HepG2 (cell line): Measurements from ENCODE around the gene GAS2L1. TPM values are rescaled to one million over a fixed set of nuclear protein-coding genes. Genes with fewer than 3 reads are reported as not detected.
A peak's percentile ranks its signal among the peaks of the same experiment; 100 is the strongest.

Experiments used
- ATAC-seq: fragments of 200-7000 bp; cut with Tn5 transposase; 3 replicates; pipeline ENCODE4 v1.9.1; 2020; ENCODE audit warnings: mild to moderate bottlenecking, moderate library complexity
- BruUV-seq: library from RNA; stranded (reverse); fragments of 400-500 nt; replicated peaks from 2 replicates; lab custom pipeline; 2021; lab: Mats Ljungman, UMichigan
- CTCF ChIA-PET: fragments of 300-600 bp; formaldehyde crosslinking; extraction: SDS; loops from one replicate; lab custom pipeline; 2021; ENCODE audit warnings: low total read pairs, inconsistent platforms, low intra/inter-chr PET ratio; lab: Yijun Ruan, JAX
- POLR2A ChIA-PET: fragments of 350-600 bp; sonication (Branson Sonifier 250); formaldehyde crosslinking; loops from one replicate; lab custom pipeline; 2020; ENCODE audit warnings: antibody characterized with exemption, inconsistent platforms; lab: Yijun Ruan, JAX
- DNase-seq: peaks from one replicate; pipeline ENCODE4 v3.0.0-alpha.2; 2015; ENCODE audit warnings: low spot score
- FAIRE-seq: peaks from 3 replicates; lab custom pipeline; 2011; peaks lifted over from hg19 to GRCh38; lab: Jason Lieb, UNC
- H2AFZ ChIP-seq: one replicate; pipeline ENCODE4 v1.6.1; 2011; ENCODE audit warnings: low read length, inconsistent platforms
- H3K27ac ChIP-seq: fragments of 300-600 bp; 3 replicates; pipeline ENCODE4 v1.8.0; 2011; ENCODE audit warnings: mixed run types, mild to moderate bottlenecking, mixed read lengths, low read length, inconsistent platforms; ENCODE audit not compliant: insufficient read depth; ENCODE audit errors: extremely low read length
- H3K27me3 ChIP-seq, 2 experiments: fragments of 200-600 bp in 1 of 2; 2 replicates in 1 of 2; 3 replicates in 1 of 2; pipeline versions ENCODE4 v1.6.0 to v1.8.0; 2011; ENCODE audit warnings: low read length in 2 of 2, mild to moderate bottlenecking in 2 of 2, moderate library complexity in 2 of 2, inconsistent platforms in 1 of 2; ENCODE audit not compliant: insufficient read depth in 2 of 2, control insufficient read depth in 1 of 2
- H3K36me3 ChIP-seq, 2 experiments: fragments of 200-600 bp in 1 of 2; replicated peaks in 1 of 2; 2 replicates in 1 of 2; 3 replicates in 1 of 2; pipeline versions ENCODE4 v1.5.1 to v1.8.0; 2011; ENCODE audit warnings: low read length in 2 of 2, inconsistent platforms in 1 of 2; ENCODE audit not compliant: insufficient read depth in 2 of 2, control insufficient read depth in 1 of 2
- H3K4me1 ChIP-seq: 2 replicates; pipeline ENCODE4 v1.5.1; 2012; ENCODE audit warnings: low read length, inconsistent platforms; ENCODE audit not compliant: insufficient read depth
- H3K4me2 ChIP-seq: 2 replicates; pipeline ENCODE4 v1.6.0; 2011; ENCODE audit warnings: low read depth, low read length, inconsistent platforms
- H3K4me3 ChIP-seq, 3 experiments: fragments of 200-600 bp in 1 of 3; sonication (generic), shearing (Covaris generic) in 1 of 3; replicated peaks in 1 of 3; 2 replicates each; pipeline ENCODE4 v1.5.1; 2011 to 2016; ENCODE audit warnings: low read length in 3 of 3, inconsistent platforms in 2 of 3, low read depth in 2 of 3, mild to moderate bottlenecking in 2 of 3, control low read depth in 1 of 3, mixed read lengths in 1 of 3; ENCODE audit not compliant: insufficient read depth in 1 of 3
- H3K79me2 ChIP-seq: one replicate; pipeline ENCODE4 v1.6.1; 2011; ENCODE audit warnings: low read length, inconsistent platforms; ENCODE audit not compliant: insufficient read depth
- H3K9ac ChIP-seq: 2 replicates; pipeline ENCODE4 v1.6.0; 2011; ENCODE audit warnings: mild to moderate bottlenecking, low read depth, low read length, inconsistent platforms; ENCODE audit not compliant: insufficient read depth
- H3K9me3 ChIP-seq: 2 replicates; pipeline ENCODE4 v1.5.1; 2012; ENCODE audit warnings: mild to moderate bottlenecking, low read length
- H4K20me1 ChIP-seq: 2 replicates; pipeline ENCODE4 v1.6.0; 2011; ENCODE audit warnings: inconsistent platforms, mild to moderate bottlenecking, low read length, moderate library complexity; ENCODE audit not compliant: insufficient read depth
- ADNP ChIP-seq: sonication (generic); formaldehyde crosslinking; IDR thresholded peaks from 2 replicates; pipeline ENCODE4 v1.4.0; 2020; ENCODE audit warnings: missing genetic modification reagents
- AGO1 ChIP-seq: fragments of 200-400 bp; formaldehyde crosslinking; IDR thresholded peaks from 2 replicates; pipeline ENCODE4 v1.6.1; 2017; ENCODE audit warnings: mild to moderate bottlenecking, low read depth, low read length, moderate library complexity; ENCODE audit not compliant: poor library complexity, severe bottlenecking
- HNF4G ChIP-seq, 2 experiments: sonication (generic) in 1 of 2; formaldehyde crosslinking in 1 of 2; IDR thresholded peaks; 2 replicates each; pipeline versions ENCODE4 v1.4.0 to v1.6.1; 2011 to 2020; ENCODE audit warnings: borderline replicate concordance in 2 of 2, low read depth in 2 of 2, mild to moderate bottlenecking in 2 of 2, low read length in 1 of 2, missing genetic modification reagents in 1 of 2, moderate library complexity in 1 of 2
- HOXA5 ChIP-seq: sonication (generic); formaldehyde crosslinking; IDR thresholded peaks from 2 replicates; pipeline ENCODE4 v1.4.0; 2020; ENCODE audit warnings: missing genetic modification reagents
- KDM5A ChIP-seq: fragments of 200-600 bp; sonication (generic); IDR thresholded peaks from 2 replicates; pipeline ENCODE4 v1.7.0; 2018; ENCODE audit warnings: antibody characterized with exemption, mild to moderate bottlenecking, low read length, borderline replicate concordance
- MED13 ChIP-seq: sonication (generic); formaldehyde crosslinking; IDR thresholded peaks from 2 replicates; pipeline ENCODE4 v1.5.0; 2020; ENCODE audit warnings: missing genetic modification reagents
- NFE2L1 ChIP-seq: sonication (generic); formaldehyde crosslinking; IDR thresholded peaks from 2 replicates; pipeline ENCODE4 v1.4.0; 2020; ENCODE audit warnings: missing genetic modification reagents, mild to moderate bottlenecking, borderline replicate concordance
- POGZ ChIP-seq: sonication (generic); formaldehyde crosslinking; IDR thresholded peaks from 2 replicates; pipeline ENCODE4 v1.4.0; 2020; ENCODE audit warnings: mild to moderate bottlenecking, missing genetic modification reagents
- POLR2G ChIP-seq: fragments of 200-400 bp; formaldehyde crosslinking; IDR thresholded peaks from 2 replicates; pipeline ENCODE4 v1.6.1; 2018; ENCODE audit warnings: mild to moderate bottlenecking, low read depth, low read length, moderate library complexity
- RFX3 ChIP-seq: IDR thresholded peaks from 2 replicates; pipeline ENCODE4 v1.6.1; 2016; ENCODE audit warnings: missing biosample characterization, missing genetic modification reagents
- SAP130 ChIP-seq: IDR thresholded peaks from 2 replicates; pipeline ENCODE4 v1.6.1; 2016; ENCODE audit warnings: low read depth
- TBL1XR1 ChIP-seq: fragments of 150-350 bp; IDR thresholded peaks from 2 replicates; pipeline ENCODE4 v1.6.1; 2014; ENCODE audit warnings: borderline replicate concordance, low read length; ENCODE audit not compliant: partially characterized antibody
- THAP11 ChIP-seq: IDR thresholded peaks from 2 replicates; pipeline ENCODE4 v1.6.1; 2016; ENCODE audit warnings: missing biosample characterization, missing genetic modification reagents
- ZMYM3 ChIP-seq: sonication (generic); formaldehyde crosslinking; IDR thresholded peaks from 2 replicates; pipeline ENCODE4 v1.5.1; 2020; ENCODE audit warnings: mild to moderate bottlenecking, missing genetic modification reagents
- ZNF263 ChIP-seq: sonication (generic); formaldehyde crosslinking; IDR thresholded peaks from 2 replicates; pipeline ENCODE4 v1.4.0; 2020; ENCODE audit warnings: missing genetic modification reagents
- ZNF567 ChIP-seq: sonication (generic); formaldehyde crosslinking; IDR thresholded peaks from 2 replicates; pipeline ENCODE4 v1.8.1; 2023; ENCODE audit warnings: mild to moderate bottlenecking, missing genetic modification reagents, borderline replicate concordance
- ZNF878 ChIP-seq: sonication (generic); formaldehyde crosslinking; IDR thresholded peaks from 2 replicates; pipeline ENCODE4 v1.8.1; 2023; ENCODE audit warnings: mild to moderate bottlenecking, missing genetic modification reagents, moderate library complexity
- WGBS: methylation state at CpG from one replicate; pipeline ENCODE4 v1.1.6; 2017; ENCODE audit warnings: low lambda C conversion rate; 5-methylcytosine and 5-hydroxymethylcytosine counted together
- in situ Hi-C: cut with HindIII; loops from 2 replicates; pipeline ENCODE4 v1.10.0; 2017; ENCODE audit warnings: low pct_unique_long_range_greater_than_20kb; ENCODE audit not compliant: extremely low pct_ligation_motif_present
- intact Hi-C: fragments of 100-400 bp; cut with micrococcal nuclease; formaldehyde crosslinking; loops from one replicate; pipeline ENCODE4 v1.10.0; 2022; ENCODE audit not compliant: unreplicated experiment
- polyA plus RNA-seq, 8 experiments: library from polyadenylated mRNA; depleted of rRNA in 3 of 8; stranded (reverse) in 7 of 8; unstranded in 1 of 8; fragments of >200 nt; fragmentation: Illumina TruSeq in 4 of 8; extraction: Trizol in 4 of 8; gene quantifications; 2 replicates each; pipeline versions ENCODE4 v1.2.1 to v1.2.3, GENCODE V29; 2011 to 2016; ENCODE audit warnings: low read depth in 4 of 8, missing spikeins in 1 of 8, mixed read lengths in 1 of 8; ENCODE audit not compliant: insufficient read depth in 1 of 8
- total RNA-seq, 5 experiments: library from RNA; depleted of rRNA; stranded (reverse); fragments of >200 nt; fragmentation: Illumina TruSeq; extraction: Trizol; gene quantifications; 2 replicates each; pipeline ENCODE4 v1.2.3, GENCODE V29; 2016; ENCODE audit warnings: low read depth in 1 of 5
- TF ChIP-seq, protein P1 (sequence below): sonication (generic); formaldehyde crosslinking; IDR thresholded peaks from 2 replicates; pipeline ENCODE4 v1.5.0; 2020; ENCODE audit warnings: mild to moderate bottlenecking, low read depth, missing genetic modification reagents, borderline replicate concordance
- TF ChIP-seq, protein P2 (sequence below): sonication (generic); formaldehyde crosslinking; IDR thresholded peaks from 2 replicates; pipeline ENCODE4 v1.5.1; 2020; ENCODE audit warnings: missing genetic modification reagents, mild to moderate bottlenecking, borderline replicate concordance

GAS2L1 gene
- total and polyA plus RNA-seq, 2 of the 13 experiments (the other 11 are each of a cell fraction or from before 2014, with no cell fraction given): 1.8 to 3.3 TPM

DNA sequence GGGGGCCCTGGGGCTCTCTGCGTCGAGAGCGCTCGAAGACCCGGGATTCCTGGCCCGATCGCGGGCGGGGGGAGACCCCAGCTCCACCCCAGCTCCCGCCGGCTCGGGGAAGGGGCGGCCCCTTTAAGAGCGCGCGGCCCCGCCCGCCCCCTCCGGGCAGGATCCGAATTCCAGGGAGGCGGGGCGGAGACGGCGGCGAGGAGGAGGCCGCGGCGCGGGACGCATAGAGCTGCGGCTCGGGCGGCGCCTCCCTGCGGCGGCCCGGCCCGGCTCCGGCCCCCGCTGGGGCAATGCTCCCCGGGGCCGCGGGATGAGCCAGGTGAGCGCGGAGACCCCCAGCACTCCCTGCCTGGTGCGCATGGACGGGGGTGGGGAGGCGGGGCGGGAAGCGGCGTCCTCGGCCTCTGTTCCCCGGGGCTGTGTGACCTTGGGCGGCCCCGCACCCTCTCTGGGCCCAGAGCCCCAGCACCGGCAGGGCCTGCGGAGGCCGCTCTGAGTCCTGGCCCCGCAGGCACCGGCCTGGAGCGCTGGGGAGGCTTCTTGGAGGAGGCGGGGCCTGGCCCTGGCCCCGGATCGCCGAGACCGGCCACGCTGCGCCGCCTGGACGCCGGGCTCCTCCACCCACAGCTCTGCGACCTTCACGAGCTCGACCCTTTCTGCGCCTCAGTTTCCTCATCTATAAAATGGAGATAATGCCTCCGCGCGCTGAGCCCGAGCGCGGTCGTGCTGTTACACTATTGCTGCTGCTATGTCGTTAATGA, 565 bp downstream of the GAS2L1 start:
- H2AFZ ChIP-seq: no peak overlapping the region
- POLR2A ChIA-PET: interaction anchor here (1.1 kb wide), 1 partner anchor 37 kb away, joined by 3 read pairs; no protein-coding TSS in a partner anchor
- 14% methylated on average over 40 of the region's 83 CpGs for WGBS
- TF ChIP-seq RFX3 (no peak), THAP11 (CRISPR knock-in tag) (peak; percentile 30; the same call in 1 of the 2 replicates), KDM5A (peak; percentile 43; the same call in 1 of the 2 replicates), AGO1 (no peak), ZNF567 (CRISPR knock-in tag) (0 out of 2 replicates have a peak, but pooled peaks have one; percentile 15), ZNF878 (CRISPR knock-in tag) (no peak), ADNP (CRISPR knock-in tag) (peak; percentile 79; the same call in 1 of the 2 replicates), HNF4G (IDR thresholded peaks at IDR 0.05; ENCODE audit: borderline replicate concordance, low read depth, low read length) (0 out of 2 replicates have a peak, but pooled peaks have one; percentile 52), HNF4G (CRISPR knock-in tag; IDR thresholded peaks at IDR 0.05; ENCODE audit: borderline replicate concordance, low read depth) (no peak), POLR2G (0 out of 2 replicates have a peak, but pooled peaks have one; percentile 38), MED13 (CRISPR knock-in tag) (peak; percentile 56), TBL1XR1 (no peak), POGZ (CRISPR knock-in tag) (0 out of 2 replicates have a peak, but pooled peaks have one; percentile 5), SAP130 (CRISPR knock-in tag) (peak; percentile 13; the same call in 1 of the 2 replicates), ZNF263 (CRISPR knock-in tag) (0 out of 2 replicates have a peak, but pooled peaks have one; percentile 5), NFE2L1 (CRISPR knock-in tag) (no peak), ZMYM3 (CRISPR knock-in tag) (peak; percentile 76), HOXA5 (CRISPR knock-in tag) (no peak)
- TF ChIP-seq, protein P1, sequence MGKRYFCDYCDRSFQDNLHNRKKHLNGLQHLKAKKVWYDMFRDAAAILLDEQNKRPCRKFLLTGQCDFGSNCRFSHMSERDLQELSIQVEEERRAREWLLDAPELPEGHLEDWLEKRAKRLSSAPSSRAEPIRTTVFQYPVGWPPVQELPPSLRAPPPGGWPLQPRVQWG: no peak
- TF ChIP-seq, protein P2, sequence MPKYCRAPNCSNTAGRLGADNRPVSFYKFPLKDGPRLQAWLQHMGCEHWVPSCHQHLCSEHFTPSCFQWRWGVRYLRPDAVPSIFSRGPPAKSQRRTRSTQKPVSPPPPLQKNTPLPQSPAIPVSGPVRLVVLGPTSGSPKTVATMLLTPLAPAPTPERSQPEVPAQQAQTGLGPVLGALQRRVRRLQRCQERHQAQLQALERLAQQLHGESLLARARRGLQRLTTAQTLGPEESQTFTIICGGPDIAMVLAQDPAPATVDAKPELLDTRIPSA (CRISPR knock-in tag): peak; percentile 31; the same call in 1 of the 2 replicates

More for the DNA sequence above, 565 bp downstream of the GAS2L1 start:
- FAIRE-seq (no peak), DNase-seq (peak; percentile 39), ATAC-seq (peak; percentile 59)
- CTCF ChIA-PET: interaction anchor here (2.2 kb wide), 1 partner anchor 52 kb away, joined by 8 read pairs; no protein-coding TSS in a partner anchor
- Histone ChIP-seq H3K27me3 (no peaks in the 10 kb centered on the region), H3K27ac (peak overlapping the region; percentile 46), H3K4me2 (peak overlapping the region; percentile 98), H3K79me2 (no peaks in the 10 kb centered on the region), H4K20me1 (no peaks in the 10 kb centered on the region), H3K4me3 (peak overlapping the region; percentile 74 to 88 (median 83)), H3K9ac (peak overlapping the region; percentile 62; the same call in 1 of the 2 replicates), H3K4me1 (peaks cover 68% of the 10 kb centered on the region), H3K9me3 (no peaks in the 10 kb centered on the region), H3K36me3 (no peaks in the 10 kb centered on the region)
- intact Hi-C loops: loop anchor here (1.0 kb wide), 1 partner anchor 52 kb away; no protein-coding TSS in a partner anchor
- no TSS peak for BruUV-seq
- in situ Hi-C loops: loop anchor here (5.0 kb wide), 1 partner anchor 50 kb away; no protein-coding TSS in a partner anchor
